Middle frontal gyrus (tissue), 1 donor: ENCODE measurements around the gene SNUPN.
A peak's percentile ranks its signal among the peaks of the same experiment; 100 is the strongest.
"Not testable (repeated sequence)": the region's sequence is repeated elsewhere in the genome, so short reads cannot be mapped to it uniquely, and the experiment has no call there.

Experiments
- DNase-seq: peaks from one replicate; pipeline ENCODE4 v3.0.0-alpha.2; 2015; ENCODE audit warnings: low spot score; ENCODE audit errors: extremely low spot score

SNUPN gene

GRCh38 chr15:75583701-75584100 is 41.8 kb downstream of the SNUPN start:
- no peak for DNase-seq

GRCh38 chr15:75582943-75583342 is 42.6 kb downstream of the SNUPN start:
- not testable (repeated sequence) for DNase-seq

DNA sequence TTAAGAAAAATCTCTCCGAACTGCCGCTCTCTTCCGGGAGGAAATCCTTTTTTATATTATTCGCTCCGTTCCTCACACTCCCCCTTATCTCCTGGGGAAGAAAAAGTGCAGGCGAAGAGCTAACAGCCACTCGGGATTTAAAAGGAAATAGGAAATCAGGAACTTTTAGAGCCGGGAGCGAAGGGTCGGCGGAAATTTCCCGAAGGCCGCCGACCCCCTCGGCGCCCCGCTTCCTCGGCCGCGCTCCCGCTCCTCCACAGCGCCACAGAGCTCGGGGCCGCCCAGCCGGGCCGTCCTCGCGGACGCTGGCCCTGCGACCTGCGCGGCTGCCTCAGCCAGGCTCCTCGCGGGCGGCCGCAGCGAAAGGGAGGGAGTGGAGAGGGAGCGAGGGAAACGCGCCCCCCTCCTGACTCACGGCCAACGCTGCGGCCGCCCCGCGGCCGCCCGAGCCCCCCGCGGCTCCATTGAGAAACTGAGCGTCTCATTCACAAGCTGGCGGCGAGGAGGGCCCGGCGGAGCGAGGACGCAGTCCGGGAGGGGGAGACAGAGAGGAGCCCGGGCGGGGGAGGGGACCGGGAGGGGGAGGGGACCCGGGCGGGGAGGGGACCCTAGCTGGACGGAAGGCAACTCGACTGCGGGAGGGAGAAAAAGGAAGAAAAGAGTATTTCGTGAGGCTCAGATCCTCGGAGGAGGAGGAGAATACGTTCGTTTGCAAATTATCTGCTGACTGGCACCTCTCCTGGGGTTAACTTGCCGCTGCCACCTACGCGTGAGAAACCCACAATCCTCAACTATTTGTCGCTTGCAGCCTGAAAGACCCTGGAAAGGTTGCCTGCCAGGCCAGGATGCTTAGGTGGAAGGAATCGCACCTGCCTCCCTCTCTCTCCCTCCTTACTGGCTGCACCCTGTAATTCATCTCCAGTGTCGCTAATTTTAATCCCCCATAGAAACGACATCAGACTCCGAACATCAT is 46.3 kb downstream of the SNUPN start, which contains the start of gene PTPN9:
Gene PTPN9, minus strand, starts transcription at position 368 of the 973 bp plus-strand sequence. CDS start 539 bp downstream, outside the sequence.
- peak; percentile 73 for DNase-seq

DNA sequence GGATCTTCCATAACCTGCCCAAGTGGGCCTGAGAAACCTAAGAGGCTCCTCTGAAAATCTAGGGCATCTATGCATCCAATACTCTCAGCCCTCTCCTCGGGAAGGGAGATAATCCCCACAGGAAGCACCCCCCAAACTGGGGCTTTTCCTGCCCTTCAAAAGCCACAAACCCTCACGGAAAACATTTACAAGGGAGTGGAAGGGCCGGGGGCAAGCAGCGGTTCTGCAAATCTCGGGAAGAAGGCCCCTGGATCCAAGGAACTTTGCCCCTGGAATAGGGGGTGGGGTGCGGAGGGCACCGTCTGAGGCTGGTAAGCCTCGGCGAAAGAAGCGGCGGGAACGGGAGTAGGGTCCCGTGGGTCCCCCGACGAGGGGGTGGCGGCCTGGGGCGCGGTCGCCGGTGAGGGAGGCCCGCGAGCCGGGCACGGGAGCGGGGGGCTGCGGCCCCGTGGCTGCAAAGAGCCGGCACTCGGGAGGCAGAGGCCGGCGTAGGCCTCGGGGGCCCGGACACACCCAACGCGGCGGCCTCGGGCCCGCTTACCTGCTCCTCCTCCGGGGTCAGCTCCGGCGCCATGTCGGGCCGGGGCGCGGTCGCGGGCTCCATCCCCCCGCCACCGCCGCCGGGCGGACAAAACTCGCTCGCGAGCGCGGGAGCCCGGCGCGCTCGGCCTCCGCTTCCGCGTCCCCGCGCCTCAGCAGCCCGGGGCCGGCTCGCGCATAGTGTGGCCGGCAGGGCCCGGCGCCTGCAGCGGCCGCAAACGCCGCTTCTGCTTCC is 47.2 kb downstream of the SNUPN start:
- DNase-seq: no peak

- no peak for DNase-seq
Observed at GRCh38 chr15:75577401-75578172, 47.9 kb downstream of the SNUPN start.

DNA sequence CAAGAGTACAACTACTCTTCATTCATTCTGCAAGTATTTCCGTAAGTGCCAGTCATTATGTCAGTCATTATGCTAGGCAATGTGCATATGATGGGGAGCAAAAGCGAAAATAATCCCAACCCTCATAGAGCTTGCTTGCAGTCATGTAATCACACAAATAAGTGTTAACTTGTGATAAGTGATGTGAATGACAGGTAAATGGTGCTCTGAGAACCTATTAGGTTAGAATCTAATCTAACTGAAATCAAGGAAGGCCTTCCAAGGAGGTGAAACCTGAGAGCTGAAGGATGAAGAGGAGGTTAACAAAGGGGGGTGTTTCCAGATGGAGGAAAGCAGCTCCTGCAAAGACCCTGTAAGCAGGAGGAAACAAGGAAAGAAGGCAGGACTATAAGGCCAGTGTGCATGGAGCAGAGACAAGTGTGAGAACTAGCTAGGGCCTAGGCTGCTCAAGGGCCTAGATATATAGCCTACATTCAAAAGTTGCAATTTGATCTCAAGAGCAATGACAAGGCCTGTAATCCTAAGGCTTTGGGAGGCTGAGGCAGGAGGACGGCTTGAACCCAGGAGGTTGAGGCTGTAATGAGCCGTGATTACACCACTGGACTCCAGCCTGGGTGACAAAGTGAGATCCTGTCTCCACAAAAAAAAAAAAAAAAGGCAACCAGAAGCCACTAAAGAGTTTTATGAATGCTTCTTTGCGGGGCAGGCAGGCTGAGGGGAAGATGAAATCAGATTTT is 51.7 kb downstream of the SNUPN start:
- no peak for DNase-seq

DNA sequence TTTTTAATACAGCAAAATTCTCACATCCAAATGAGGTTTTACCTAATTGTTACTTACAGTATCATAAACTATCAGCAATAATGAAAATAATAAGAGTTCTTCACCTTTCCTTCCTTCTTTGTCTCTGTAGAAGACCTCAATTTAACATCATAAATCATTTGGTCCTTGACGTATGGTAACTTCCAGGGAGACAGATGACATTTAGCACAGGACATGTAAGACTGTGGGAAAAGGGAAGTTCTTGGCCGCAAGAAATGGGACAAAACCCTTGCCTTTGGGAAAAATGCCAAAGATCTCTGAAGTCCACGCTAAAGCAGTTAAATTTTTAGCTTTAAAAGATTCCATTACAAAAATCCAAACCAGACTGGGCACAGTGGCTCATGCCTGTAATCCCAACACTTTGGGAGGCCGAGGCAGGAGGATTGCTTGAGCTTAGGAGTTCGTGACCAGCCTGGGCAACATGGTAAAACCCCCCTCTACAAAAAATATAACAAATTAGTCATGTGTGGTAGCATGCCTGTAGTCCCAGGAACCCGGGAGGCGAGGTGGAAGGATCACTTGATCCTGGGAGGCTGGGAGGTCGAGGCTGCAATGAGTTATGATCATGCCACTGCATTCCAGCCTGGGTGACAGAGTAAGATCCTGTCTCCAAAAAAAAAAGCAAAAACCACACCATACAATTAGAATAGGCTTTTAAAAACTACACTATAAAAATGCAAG is 55.2 kb downstream of the SNUPN start:
- DNase-seq: no peak

GRCh38 chr15:75565062-75565970 is 60.2 kb downstream of the SNUPN start:
- no peak for DNase-seq

DNA sequence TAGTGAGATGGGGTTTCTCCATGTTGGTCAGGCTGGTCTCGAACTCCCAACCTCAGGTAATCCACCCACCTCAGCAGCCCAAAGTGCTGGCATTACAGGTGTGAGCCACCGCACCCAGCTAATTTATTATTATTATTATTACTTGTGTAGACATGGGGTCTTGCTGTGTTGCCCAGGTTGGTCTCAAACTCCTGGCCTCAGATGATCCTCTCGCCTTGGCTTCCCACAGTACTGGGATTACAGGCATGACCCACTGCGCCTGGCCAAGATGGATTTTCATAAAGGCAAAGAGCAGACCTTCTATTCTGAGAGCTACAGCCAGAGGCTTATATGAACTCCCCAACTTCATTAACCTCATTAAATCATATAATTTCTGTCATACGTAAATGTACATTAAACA is 63.6 kb downstream of the SNUPN start:
- no peak for DNase-seq

- not testable (repeated sequence) for DNase-seq
Observed at GRCh38 chr15:75559360-75559759, 66.2 kb downstream of the SNUPN start.

DNA sequence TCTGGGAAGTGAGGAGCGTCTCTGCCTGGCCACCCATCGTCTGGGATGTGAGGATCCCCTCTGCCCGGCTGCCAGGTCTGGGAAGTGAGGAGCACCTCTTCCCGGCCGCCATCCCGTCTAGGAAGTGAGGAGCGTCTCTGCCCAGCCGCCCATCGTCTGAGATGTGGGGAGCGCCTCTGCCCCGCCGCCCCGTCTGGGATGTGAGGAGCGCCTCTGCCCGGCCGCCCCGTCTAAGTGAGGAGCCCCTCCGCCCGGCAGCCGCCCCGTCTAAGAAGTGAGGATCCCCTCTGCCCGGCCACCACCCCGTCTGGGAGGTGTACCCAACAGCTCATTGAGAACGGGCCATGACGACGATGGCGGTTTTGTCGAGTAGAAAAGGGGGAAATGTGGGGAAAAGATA is 66.6 kb downstream of the SNUPN start:
- not testable (repeated sequence) for DNase-seq

GRCh38 chr15:75554717-75555116 is 70.8 kb downstream of the SNUPN start:
- no peak for DNase-seq

GRCh38 chr15:75553659-75554058 is 71.9 kb downstream of the SNUPN start:
- no peak for DNase-seq

- no peak for DNase-seq
Observed at GRCh38 chr15:75551091-75551490, 74.4 kb downstream of the SNUPN start.
